Amniotic stem cell (primary cell): ENCODE measurements around the gene BACH2.

Experiments used
- DNase-seq: peaks from one replicate; lab custom pipeline; 2025; lab: John Stamatoyannopoulos, UW

The BACH2 gene

GRCh38 chr6:90237350-90237990 lies 59.2 kb downstream of the BACH2 start:
- DNase-seq = no peak

- no peak for DNase-seq
Measured at GRCh38 chr6:90233994-90234393, 62.6 kb downstream of the BACH2 start.

GRCh38 chr6:90233213-90233612 lies 63.4 kb downstream of the BACH2 start:
- DNase-seq = no peak

GRCh38 chr6:90231798-90232197 lies 64.8 kb downstream of the BACH2 start:
- DNase-seq = no peak

GRCh38 chr6:90231308-90231707 lies 65.3 kb downstream of the BACH2 start:
- DNase-seq = no peak

GRCh38 chr6:90230548-90231215 lies 66.0 kb downstream of the BACH2 start:
- no peak for DNase-seq

- no peak for DNase-seq
Measured at GRCh38 chr6:90229331-90230010, 67.2 kb downstream of the BACH2 start.

- DNase-seq = no peak
Measured at GRCh38 chr6:90227673-90228072, 69.0 kb downstream of the BACH2 start.

- DNase-seq = no peak
Measured at GRCh38 chr6:90227213-90227612, 69.4 kb downstream of the BACH2 start.

GRCh38 chr6:90226257-90226656 lies 70.4 kb downstream of the BACH2 start:
- no peak for DNase-seq

- no peak for DNase-seq
Measured at GRCh38 chr6:90224196-90224595, 72.4 kb downstream of the BACH2 start.

- no peak for DNase-seq
Measured at GRCh38 chr6:90222724-90223198, 73.9 kb downstream of the BACH2 start.

GRCh38 chr6:90222008-90222407 lies 74.6 kb downstream of the BACH2 start:
- DNase-seq = no peak

- no peak for DNase-seq
Measured at GRCh38 chr6:90221403-90221802, 75.2 kb downstream of the BACH2 start.

- DNase-seq = no peak
Measured at GRCh38 chr6:90220273-90220672, 76.4 kb downstream of the BACH2 start.

- DNase-seq = no peak
Measured at GRCh38 chr6:90219209-90219985, 77.2 kb downstream of the BACH2 start.

GRCh38 chr6:90218959-90219208 lies 77.8 kb downstream of the BACH2 start:
- no peak for DNase-seq

- no peak for DNase-seq
Measured at GRCh38 chr6:90217506-90218127, 79.0 kb downstream of the BACH2 start.

- DNase-seq = no peak
Measured at GRCh38 chr6:90216072-90216977, 80.3 kb downstream of the BACH2 start.

- no peak for DNase-seq
Measured at GRCh38 chr6:90214966-90215365, 81.7 kb downstream of the BACH2 start.

- no peak for DNase-seq
Measured at GRCh38 chr6:90214461-90214860, 82.2 kb downstream of the BACH2 start.
